Measurements from ENCODE around the gene MAPT. TPM values are rescaled to one million over a fixed set of nuclear protein-coding genes. Genes with fewer than 3 reads are reported as not detected.
"Not testable (repeated sequence)": the region's sequence is repeated elsewhere in the genome, so short reads cannot be mapped to it uniquely, and the experiment has no call there.

The MAPT gene
- polyA plus RNA-seq, 4 donors, result 9.2 to 13.8 (median 10.5) TPM

DNA sequence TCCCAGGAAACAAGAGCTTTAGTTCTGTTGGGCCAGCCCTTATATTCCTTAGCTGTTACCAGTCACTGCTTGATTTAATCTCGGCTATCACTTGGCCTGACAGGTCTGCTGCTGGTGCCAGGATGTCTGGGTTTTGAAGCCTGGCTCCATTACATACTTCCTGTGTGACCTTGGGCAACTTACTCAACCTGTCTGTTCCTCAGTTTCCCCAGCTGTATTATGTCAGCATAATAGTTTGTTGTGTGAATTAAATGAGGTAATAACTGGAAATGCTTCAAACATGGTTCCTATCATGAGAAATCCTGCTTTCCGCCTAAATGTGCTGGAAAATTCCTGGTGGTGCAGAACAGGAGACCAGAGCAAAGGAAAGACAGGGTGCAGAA lies 54.1 kb downstream of the MAPT start:
- DNase-seq (ENCODE audit: low read depth in 4 of 4, low spot score in 2 of 4), result no peak

DNA sequence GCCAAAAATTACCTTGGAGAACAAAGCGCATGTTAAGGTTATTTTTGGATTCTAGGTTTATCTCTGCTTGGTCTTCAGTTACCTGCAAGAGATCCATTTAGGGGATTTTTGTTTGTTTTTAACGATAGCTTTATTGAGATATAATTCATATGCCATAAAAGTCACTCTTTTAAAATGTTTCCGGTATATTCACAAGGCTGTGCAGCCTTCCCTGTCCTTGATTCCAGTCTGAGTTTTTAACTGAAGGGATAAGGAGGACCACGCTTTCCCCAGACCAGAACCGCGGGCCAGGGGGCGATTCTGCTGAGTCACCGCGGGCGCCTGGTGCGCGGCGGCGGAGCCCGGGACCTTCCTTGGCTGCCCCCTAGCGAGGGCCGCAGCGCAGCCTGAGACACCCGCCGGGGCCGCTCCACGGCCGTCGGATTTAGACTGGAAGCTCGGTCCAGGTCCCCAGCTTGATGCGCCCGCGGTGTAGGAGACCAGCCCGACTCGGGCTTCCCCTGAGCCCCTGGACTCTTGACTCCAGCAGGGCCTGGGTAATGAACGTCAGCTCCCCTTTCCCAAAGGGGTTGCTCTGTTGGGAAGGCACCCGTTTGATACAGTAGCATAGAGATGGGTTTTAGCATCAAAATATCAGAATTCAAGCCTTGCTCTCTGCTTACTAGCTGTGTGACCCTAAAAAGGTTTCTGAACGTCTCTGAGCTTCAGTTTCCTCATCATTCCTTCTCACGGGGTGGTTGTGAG lies 54.7 kb downstream of the MAPT start:
- peak in 2 of 4 donors; percentile 31 to 43 for DNase-seq (ENCODE audit: low read depth in 4 of 4, low spot score in 2 of 4)

GRCh38 chr17:45949755-45950320 lies 55.5 kb downstream of the MAPT start:
- no peak for DNase-seq (ENCODE audit: low read depth in 4 of 4, low spot score in 2 of 4)

DNA sequence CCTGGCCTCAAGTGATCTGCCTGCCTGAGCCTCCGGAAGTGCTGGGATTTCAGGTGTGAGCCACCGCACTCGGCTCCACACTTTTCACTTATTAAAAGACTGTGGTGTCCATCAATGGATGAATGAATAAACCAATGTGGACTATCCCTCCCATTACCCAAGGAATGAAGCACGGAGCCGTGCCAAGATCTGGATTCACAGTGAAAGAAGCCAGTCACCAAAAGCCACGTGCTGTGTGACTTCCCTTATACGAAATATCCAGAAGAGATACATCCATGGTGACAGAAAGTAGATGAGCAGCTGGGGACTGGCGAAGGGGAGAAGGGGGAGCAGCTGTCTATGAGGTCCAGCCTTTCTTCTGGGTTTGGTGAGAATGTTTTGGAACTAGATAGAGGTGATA lies 56.5 kb downstream of the MAPT start:
- no peak for DNase-seq (ENCODE audit: low read depth in 4 of 4, low spot score in 2 of 4)

DNA sequence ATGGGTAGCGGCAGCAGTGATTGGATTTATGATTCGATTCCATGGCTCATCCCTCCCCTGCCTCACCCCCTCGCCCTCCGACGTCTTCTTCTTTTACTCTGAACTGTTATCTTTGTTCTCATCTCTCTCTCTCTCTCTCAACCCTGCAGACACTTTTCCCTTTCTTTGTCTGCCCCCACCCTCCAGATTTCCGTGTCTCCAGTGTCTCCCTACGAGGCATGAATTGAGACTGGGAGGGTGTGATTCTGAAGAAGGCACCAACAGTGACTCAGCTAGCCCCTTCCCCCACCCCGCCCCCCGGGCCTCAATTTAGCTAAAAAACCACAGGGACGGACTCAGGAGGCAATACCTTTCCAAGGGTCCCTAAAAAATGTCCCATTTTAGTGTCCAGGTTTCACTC lies 57.0 kb downstream of the MAPT start:
- DNase-seq (ENCODE audit: low read depth in 4 of 4, low spot score in 2 of 4), result no peak

DNA sequence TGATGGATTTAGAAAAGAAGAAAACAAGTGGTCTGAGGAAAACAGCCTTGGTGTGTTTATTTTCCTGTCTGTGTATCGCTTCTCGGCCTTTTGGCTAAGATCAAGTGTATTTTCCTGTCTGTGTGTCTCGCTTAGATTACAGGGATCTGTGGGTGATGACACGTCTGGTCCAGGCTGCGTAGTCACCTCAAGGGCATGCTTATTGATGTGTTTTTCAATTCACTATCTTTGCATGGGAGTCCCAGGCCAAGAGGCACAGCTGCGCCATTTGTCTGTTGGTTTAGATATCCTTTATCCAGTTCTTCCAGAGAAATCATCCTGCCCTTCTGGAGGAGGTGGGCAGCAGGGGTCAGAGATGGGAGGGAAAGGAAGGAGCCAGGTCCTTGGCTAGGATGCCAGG lies 57.6 kb downstream of the MAPT start:
- DNase-seq (ENCODE audit: low read depth in 4 of 4, low spot score in 2 of 4), result no peak

DNA sequence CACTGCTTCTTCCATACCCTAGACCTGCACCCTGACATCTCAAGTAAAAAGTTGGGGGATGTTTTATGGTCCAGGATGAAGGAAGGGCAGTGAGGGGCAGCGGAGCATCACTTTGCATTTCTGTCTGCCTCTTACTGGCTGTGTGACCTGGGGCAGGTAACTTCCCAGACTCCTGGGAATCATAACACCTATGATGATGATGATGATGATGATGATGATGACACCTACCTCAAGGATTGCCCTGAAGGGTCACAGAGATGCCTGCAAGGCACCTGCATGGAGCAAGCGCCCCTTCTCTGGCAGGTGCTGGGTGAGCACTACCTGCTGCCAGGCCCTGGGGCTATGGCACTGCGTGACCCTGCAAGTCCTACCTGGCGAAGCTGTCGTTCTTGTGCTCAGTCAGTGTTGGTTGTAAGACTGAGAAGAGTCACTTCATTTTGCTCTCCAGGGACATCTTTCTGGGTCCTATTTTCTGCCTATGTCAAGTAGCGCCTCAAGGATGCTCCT lies 58.5 kb downstream of the MAPT start:
- no peak for DNase-seq (ENCODE audit: low read depth in 4 of 4, low spot score in 2 of 4)

- DNase-seq (ENCODE audit: low read depth in 4 of 4, low spot score in 2 of 4), result no peak
Observed at GRCh38 chr17:45953561-45953960, 59.2 kb downstream of the MAPT start.

DNA sequence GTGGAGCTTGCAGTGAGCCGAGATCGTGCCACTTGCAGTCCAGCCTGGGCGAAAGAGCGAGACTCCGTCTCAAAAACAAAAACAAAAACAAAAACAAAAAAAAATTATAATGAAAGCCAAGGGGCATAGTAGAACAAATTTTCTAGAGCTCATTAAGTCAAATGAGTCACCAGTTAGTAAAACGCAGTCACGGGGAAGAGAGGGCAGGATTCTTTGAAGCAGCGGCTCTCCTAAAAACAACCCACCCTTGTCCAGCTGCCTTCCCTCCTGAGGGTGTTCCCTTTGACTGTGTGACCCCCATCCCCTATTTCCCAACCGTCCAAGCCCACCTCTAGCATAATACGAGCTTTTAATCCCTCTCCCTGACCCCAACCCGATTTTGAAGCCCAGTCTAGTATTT lies 60.6 kb downstream of the MAPT start:
- no peak for DNase-seq (ENCODE audit: low read depth in 4 of 4, low spot score in 2 of 4)

GRCh38 chr17:45955326-45955725 lies 61.0 kb downstream of the MAPT start:
- no peak for DNase-seq (ENCODE audit: low read depth in 4 of 4, low spot score in 2 of 4)

DNA sequence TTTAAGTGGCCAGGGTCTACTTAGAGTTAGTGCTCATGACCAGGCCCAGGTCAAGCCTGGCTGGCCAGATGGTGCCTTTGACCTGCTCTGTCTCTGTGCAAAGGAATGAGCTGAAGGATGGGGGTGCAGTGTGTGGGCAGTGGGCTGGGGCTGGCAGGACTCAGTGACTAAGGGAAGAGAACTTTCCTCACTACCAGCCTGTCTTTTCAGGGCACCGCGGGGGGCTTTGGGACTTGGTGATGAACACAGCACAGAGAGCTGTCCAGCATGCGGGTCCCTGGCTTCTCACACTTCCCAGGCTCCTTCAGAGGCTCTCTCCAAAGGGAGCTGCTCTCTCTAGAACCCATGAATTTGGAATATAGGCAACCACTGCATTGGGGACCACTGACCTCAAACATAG lies 61.7 kb downstream of the MAPT start:
- DNase-seq (ENCODE audit: low read depth in 4 of 4, low spot score in 2 of 4), result no peak

- not testable (repeated sequence) for DNase-seq (ENCODE audit: low read depth in 4 of 4, low spot score in 2 of 4)
Observed at GRCh38 chr17:45956746-45957145, 62.4 kb downstream of the MAPT start.

- DNase-seq (ENCODE audit: low read depth in 4 of 4, low spot score in 2 of 4), result no peak
Observed at GRCh38 chr17:45958307-45958706, 64.0 kb downstream of the MAPT start.

GRCh38 chr17:45958994-45959665 lies 64.8 kb downstream of the MAPT start:
- DNase-seq (ENCODE audit: low read depth in 4 of 4, low spot score in 2 of 4), result no peak

GRCh38 chr17:45960311-45960710 lies 66.0 kb downstream of the MAPT start:
- no peak for DNase-seq (ENCODE audit: low read depth in 4 of 4, low spot score in 2 of 4)

DNA sequence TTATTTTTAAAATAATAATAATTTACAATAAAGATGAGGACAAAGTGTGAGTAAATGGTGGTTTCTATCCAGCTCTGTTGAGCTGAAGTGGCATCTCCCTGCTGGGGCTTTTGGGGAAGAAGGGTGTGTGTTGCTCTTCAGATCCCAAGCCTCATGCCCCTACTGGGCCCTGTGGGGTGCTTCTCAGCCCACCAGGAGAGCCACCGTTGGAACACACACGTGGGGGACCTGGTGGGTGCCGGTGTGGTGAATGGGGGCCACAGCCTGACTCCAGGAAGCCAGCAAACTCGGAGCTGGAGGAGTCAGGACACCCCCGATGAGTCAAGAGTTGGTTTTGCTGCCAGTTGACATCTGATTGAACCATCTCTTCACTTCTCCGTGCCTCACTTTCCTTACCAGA lies 66.9 kb downstream of the MAPT start:
- DNase-seq (ENCODE audit: low read depth in 4 of 4, low spot score in 2 of 4), result no peak

- DNase-seq (ENCODE audit: low read depth in 4 of 4, low spot score in 2 of 4), result no peak
Observed at GRCh38 chr17:45962221-45962972, 68.0 kb downstream of the MAPT start.

DNA sequence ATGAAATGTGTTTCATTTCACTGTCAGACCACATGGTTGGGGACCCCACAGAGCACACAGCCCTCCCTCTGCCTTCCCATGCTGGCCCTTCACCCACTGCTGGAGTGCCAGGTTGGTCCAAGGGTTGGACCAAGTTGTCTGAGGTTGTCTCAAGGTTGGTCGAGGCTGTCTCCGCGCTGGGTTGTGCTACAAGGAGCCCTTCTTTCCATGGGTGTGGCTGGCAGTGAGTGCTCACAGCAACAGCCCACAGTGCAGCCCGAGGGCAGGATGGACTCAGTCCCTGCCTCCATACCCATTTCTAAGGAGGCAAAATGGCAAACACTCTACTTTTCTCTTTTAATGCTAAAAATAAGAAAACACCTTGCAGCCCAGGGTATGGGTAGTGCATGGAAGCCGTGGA lies 68.9 kb downstream of the MAPT start:
- DNase-seq (ENCODE audit: low read depth in 4 of 4, low spot score in 2 of 4), result no peak

- DNase-seq (ENCODE audit: low read depth in 4 of 4, low spot score in 2 of 4), result no peak
Observed at GRCh38 chr17:45963889-45964288, 69.5 kb downstream of the MAPT start.

- no peak for DNase-seq (ENCODE audit: low read depth in 4 of 4, low spot score in 2 of 4)
Observed at GRCh38 chr17:45964634-45965033, 70.3 kb downstream of the MAPT start.

DNA sequence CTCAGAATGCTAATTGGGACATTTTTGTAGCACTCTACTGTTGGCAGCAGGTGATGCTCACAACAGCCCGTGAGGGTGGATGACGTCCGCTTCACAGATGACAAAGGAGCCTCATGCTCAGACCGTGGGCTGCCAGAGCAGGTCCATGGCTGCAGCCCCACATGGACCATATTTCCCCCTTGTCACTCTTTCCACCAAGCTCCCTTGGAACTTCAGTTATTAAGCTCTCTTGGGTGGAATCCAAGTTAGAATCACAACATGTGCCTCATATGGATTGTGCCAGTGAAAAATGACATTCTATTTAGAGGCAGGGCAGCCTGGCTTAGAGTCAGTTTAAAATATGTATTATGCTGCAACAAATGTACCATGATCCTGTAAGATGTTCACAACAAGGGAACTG lies 71.5 kb downstream of the MAPT start:
- no peak for DNase-seq (ENCODE audit: low read depth in 4 of 4, low spot score in 2 of 4)
